ENCODE results near the gene AK5. TPM values are rescaled to one million over a fixed set of nuclear protein-coding genes. Genes with fewer than 3 reads are reported as not detected.

The AK5 gene
- total RNA-seq, 2 donors from 2014 or later = 0.49 to 1.1 TPM

DNA sequence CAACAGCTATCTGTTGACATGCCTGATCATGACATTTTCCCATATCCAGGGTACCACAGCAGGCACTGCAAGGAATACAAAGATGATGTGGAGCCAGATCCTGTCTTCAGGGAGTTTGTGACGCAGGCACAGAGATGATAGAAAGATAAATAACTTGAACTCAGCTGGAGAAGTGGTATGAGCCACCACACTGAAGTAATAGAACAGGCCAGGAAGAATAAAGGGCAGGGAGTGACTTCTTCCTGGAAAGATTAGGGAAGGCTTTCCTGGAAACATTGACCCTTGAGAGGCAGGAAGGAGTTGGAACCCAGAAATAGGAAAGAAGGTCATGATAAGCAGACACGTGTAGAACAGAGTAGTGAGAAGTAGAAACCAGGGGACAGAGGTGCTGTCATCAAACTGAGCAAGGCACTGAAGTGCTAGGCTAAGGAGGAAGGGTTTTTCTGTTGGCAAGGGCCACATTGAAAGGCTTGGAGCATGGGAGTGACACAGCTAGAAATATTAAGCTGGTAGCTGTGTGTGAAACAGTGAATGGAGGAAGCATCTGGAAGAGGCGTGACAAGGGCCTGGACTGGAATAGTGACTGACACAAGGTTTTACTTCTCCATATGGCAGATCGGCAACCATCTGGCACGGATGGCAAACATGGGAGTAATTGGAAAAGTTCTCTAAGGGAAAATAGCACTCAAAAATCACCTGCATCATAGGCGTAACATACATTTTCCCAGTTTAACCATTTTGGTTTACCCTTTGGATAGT is 68.4 kb downstream of the AK5 start:
- H3K9ac ChIP-seq (ENCODE audit: low read depth in 2 of 2, low read length in 2 of 2) = no peak overlapping the region
- intact Hi-C loops (cut with DNase I) = no loop called here
- no peak overlapping the region for H3K27ac ChIP-seq
- H3K4me3 ChIP-seq = no peak overlapping the region
- no peaks in the 10 kb centered on the region for H3K9me3 ChIP-seq
- no peak for DNase-seq
- H3K36me3 ChIP-seq = no peaks in the 10 kb centered on the region
- no peak for TF ChIP-seq CTCF (IDR thresholded peaks at IDR 0.05)
- H3K4me1 ChIP-seq = no peaks in the 10 kb centered on the region
- no peaks in the 10 kb centered on the region for H3K27me3 ChIP-seq

DNA sequence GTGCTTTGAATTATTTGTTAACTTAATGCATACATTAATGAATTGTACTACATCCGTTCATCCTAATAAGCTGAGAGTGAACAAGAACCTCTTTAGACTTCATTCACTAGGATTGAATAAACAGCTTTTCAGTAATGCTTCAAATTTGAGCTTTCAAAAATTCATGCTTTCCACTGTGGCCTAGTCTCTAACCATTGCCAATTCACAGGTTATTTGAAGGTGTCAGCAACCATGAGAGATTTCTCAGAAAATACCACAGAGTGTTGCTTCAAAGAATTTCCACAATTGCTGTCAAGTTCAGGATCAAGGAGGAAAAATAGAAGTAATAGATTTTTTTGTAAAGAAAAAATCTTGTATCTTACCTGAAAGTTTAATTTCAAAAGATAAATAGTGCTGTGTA is 72.7 kb downstream of the AK5 start:
- no peak for TF ChIP-seq CTCF (IDR thresholded peaks at IDR 0.05)
- H3K4me1 ChIP-seq = no peaks in the 10 kb centered on the region
- no peaks in the 10 kb centered on the region for H3K9me3 ChIP-seq
- H3K9ac ChIP-seq (ENCODE audit: low read depth in 2 of 2, low read length in 2 of 2) = no peak overlapping the region
- no peaks in the 10 kb centered on the region for H3K36me3 ChIP-seq
- intact Hi-C loops (cut with DNase I) = no loop called here
- H3K27me3 ChIP-seq = no peaks in the 10 kb centered on the region
- DNase-seq = no peak
- H3K27ac ChIP-seq = no peak overlapping the region
- H3K4me3 ChIP-seq = no peak overlapping the region

GRCh38 chr1:77355010-77355409 is 73.2 kb downstream of the AK5 start:
- Histone ChIP-seq H3K27me3 (no peaks in the 10 kb centered on the region), H3K4me3 (no peak overlapping the region), H3K36me3 (no peaks in the 10 kb centered on the region), H3K9ac (ENCODE audit: low read depth in 2 of 2, low read length in 2 of 2) (no peak overlapping the region), H3K27ac (no peak overlapping the region), H3K4me1 (no peaks in the 10 kb centered on the region), H3K9me3 (no peaks in the 10 kb centered on the region)
- no peak for DNase-seq
- TF ChIP-seq CTCF (IDR thresholded peaks at IDR 0.05) = no peak
- intact Hi-C loops (cut with DNase I) = no loop called here

- no peak overlapping the region for H3K9ac ChIP-seq (ENCODE audit: low read depth in 2 of 2, low read length in 2 of 2)
- no peaks in the 10 kb centered on the region for H3K9me3 ChIP-seq
- H3K27ac ChIP-seq = no peak overlapping the region
- TF ChIP-seq CTCF (IDR thresholded peaks at IDR 0.05) = no peak
- no peaks in the 10 kb centered on the region for H3K27me3 ChIP-seq
- intact Hi-C loops (cut with DNase I) = no loop called here
- no peak for DNase-seq
- no peaks in the 10 kb centered on the region for H3K36me3 ChIP-seq
- no peak overlapping the region for H3K4me3 ChIP-seq
- H3K4me1 ChIP-seq = no peaks in the 10 kb centered on the region
Measured at GRCh38 chr1:77356136-77356535, 74.3 kb downstream of the AK5 start.

DNA sequence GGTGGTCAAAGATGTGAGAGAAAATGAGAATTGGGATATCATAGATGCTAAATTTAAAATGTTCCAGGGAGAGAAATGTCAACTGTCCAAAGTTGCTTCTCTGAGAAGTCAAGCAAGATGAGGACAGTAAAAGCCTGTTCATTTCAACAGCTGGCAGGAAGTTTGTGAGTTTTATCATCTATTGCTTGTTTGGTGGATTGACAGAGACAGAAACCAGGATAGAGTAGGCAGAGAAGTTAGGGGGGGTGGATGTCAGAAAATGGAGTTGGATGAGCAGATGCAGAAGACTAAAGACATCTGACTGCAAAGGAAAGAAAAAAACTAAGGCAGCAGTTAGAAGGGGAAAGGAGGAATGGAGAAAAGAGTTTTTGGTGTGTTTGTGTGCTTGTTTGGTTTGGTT is 78.4 kb downstream of the AK5 start:
- no peak for DNase-seq
- H3K9me3 ChIP-seq = no peaks in the 10 kb centered on the region
- no peak overlapping the region for H3K27ac ChIP-seq
- no peaks in the 10 kb centered on the region for H3K36me3 ChIP-seq
- intact Hi-C loops (cut with DNase I) = no loop called here
- H3K4me3 ChIP-seq = no peak overlapping the region
- no peaks in the 10 kb centered on the region for H3K4me1 ChIP-seq
- H3K27me3 ChIP-seq = no peaks in the 10 kb centered on the region
- H3K9ac ChIP-seq (ENCODE audit: low read depth in 2 of 2, low read length in 2 of 2) = no peak overlapping the region
- TF ChIP-seq CTCF (IDR thresholded peaks at IDR 0.05) = no peak
